HG03095 (cell line): ENCODE data around the gene PPTC7.
"Not testable (repeated sequence)": the region's sequence is repeated elsewhere in the genome, so short reads cannot be mapped to it uniquely, and the experiment has no call there.

Source experiments
- ATAC-seq: cut with Tn5 transposase; IDR thresholded peaks from one replicate; pipeline ENCODE4 v1.9.1; 2021; ENCODE audit warnings: moderate library complexity; ENCODE audit not compliant: unreplicated experiment

PPTC7 gene

GRCh38 chr12:110562386-110562785 lies 20.7 kb downstream of the PPTC7 start:
- peak; percentile 61 for ATAC-seq

GRCh38 chr12:110561471-110562201 lies 21.5 kb downstream of the PPTC7 start:
- peak; percentile 9 for ATAC-seq

- ATAC-seq = no peak
These were observed 22.2 kb downstream of the PPTC7 start for GRCh38 chr12:110560946-110561345.

DNA sequence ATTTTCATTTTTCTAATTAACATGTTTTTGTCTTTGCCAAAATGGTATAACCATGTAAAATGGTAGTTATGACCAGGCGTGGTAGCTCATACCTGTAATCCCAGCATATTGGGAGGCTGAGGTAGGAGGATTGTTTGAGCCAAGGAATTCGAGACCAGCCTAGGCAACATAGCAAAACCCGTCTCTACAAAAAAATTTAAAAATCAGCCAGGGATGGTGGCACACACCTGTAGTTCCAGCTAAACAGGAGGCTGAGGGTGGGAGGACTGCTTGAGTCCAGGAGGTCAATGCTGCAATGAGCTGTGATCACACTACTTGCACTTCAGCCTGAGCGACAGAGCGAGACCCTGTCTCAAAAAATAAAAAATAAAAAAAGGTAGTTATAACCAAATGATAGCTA lies 23.1 kb downstream of the PPTC7 start:
- no peak for ATAC-seq

DNA sequence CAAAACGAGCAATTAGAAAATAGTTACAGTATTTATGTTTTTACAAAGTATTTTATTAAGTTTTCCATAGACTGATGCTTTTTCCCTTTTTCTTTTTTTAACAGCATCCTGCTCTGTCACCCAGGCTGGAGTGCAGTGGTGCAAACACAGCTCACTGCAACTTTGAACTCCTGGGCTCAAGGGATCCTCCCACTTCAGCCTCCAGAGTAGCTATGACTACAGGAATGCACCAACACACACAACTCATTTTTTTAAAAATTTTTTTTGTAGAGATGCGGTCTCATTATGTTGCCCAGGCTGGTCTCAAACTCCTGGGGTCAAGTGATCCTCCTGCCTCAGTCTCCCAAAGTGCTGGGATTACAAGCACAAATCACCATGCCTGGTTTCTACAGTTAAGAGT lies 24.2 kb downstream of the PPTC7 start:
- ATAC-seq = not testable (repeated sequence)

DNA sequence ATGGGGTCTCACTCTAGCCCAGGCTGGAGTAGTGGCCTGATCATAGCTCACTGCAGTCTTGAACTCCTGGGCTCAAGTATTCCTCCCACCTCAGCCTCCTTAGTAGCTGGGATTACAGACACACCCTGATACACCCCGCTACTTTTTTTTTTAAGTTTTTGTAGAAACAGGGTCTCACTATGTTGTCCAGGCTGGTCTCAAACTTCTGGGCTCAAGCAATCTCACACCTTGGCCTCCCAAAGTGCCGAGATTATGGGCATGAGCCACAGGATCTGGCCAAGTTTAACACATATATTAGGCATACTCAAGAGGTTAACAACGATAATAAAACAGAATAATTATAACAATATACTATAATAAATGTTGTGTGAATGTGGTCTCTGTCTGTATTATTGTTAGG lies 25.8 kb downstream of the PPTC7 start:
- ATAC-seq = no peak

DNA sequence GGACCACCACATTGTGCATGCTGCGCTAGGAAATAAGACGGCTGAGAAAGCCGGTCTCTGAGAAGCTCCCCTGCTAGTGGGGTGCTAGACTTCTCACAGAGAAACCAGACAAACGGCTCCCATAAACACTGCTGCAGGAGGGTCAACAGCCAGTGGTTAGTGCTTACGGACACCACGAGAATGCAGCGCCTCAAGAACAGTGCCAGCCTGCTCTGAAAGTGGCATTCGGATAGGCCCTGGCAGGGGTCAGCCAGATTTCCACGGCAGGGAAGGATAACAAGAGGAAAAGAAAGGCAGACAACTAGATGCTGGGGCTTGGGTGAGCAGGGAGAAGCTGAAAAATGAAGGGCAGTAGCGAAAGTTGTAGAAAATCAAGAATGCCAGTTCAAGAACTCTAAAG lies 26.4 kb downstream of the PPTC7 start:
- ATAC-seq = no peak

DNA sequence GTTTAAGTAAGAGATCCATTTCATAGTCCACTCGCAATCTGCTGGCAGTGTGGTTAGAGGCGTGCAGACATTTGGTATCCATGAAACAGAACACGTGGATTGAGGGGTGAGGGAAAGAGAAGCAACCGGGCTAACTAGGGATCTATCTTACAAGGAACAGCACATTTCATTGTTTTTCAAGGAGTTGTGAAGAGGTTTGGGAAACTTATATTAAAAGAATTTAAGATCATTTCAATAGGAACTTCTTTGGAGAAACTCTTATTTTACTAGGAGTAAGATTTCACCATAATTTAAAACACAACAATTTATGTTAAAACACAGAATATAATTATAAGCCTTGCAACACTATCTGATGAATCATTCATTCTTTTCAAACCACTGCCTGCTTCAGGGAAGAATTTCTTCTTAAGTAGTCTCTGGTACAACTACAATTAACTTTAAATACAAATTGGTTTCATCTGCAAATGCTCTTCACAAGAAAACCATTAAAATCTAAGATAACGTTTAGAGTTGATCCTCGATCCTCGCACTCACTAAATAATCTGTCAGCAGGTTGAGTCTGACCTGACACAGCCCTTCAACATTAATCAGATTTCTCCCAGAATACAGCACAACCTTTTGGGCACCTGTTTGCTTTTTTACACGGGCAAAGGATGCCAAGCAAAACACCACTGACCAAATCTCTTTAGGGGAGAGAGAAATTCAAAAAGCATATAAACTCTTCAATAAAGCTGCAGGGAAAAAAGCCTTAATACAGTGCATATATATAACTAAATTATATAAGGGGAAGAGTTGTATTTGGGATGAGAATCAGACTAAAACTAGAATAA lies 27.3 kb downstream of the PPTC7 start:
- ATAC-seq = no peak

GRCh38 chr12:110554184-110554583 lies 28.9 kb downstream of the PPTC7 start:
- ATAC-seq = no peak

DNA sequence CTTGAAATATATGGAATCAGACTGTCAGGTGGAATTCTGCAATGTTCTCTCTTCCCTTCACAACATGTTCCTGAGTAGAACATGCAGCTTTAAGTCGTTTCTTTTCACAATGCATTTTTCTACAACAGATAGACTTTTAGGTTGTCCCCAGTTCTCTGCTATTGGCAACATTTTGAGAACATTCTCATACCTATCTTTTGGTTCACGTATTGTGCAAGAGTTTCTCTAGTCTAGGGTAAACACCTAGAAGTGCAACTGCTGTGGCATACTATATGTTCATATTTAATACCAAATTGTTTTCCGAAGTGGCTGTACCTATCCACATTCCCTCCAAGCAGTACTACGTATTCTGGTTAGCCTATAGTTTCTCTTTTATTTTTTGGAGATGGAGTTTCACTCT lies 32.1 kb downstream of the PPTC7 start:
- no peak for ATAC-seq

DNA sequence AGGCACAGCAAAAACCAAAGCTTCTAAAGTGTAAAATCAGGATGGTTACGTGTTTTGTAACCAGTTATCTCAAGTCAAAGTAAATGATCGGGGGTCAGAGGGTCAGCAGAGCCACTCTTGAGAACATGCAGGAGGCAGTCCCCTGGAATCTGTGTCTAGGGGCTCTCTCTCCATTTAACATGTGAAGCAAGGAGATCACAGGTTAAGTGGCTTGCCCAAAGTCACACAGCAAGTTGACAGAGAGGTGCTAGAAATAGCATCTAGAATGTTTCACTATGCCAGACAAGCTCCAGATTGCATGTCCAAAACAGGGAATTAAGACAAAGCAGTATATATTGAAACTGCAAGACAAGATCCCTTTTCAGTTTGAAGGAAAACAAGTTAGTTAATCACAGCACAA lies 33.4 kb downstream of the PPTC7 start:
- ATAC-seq = no peak

DNA sequence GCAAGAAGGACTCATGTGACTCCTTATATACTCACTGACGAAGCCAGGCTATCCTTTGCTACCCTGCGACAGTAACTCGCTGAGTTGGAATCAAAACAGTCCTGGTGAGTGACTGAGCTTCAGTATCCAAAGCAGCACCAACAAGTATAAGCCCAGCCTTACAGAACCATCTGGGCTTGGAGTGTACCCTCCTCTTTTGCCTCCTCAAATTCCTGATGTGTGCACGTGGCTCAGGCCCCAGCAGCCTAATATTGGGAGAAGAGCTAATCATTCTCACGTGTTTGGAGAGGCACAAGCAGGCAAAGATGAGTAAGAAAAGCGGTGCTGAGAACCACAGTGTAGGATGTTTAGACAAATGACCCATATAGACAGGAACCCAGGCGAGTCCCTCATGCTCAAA lies 34.4 kb downstream of the PPTC7 start:
- no peak for ATAC-seq

- ATAC-seq = no peak
These were observed 36.0 kb downstream of the PPTC7 start for GRCh38 chr12:110547090-110547489.

DNA sequence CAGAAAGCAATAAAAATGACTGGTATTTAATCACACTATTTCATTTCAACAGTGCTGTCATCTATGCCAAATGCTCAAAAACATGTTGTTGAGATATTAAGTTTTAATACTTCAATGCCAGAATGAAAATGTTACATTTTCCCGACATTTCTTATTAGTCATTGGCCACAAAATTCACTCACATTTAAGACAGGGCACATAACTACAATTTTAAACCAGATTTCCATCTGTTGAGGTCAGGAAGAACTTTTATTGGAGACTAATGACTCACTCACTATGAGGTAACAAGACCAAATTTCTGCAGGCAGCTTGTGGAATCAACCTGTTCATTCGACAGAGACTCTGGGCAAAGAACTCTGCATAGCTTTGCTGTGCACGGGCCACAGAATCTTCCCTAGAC lies 36.8 kb downstream of the PPTC7 start:
- no peak for ATAC-seq

DNA sequence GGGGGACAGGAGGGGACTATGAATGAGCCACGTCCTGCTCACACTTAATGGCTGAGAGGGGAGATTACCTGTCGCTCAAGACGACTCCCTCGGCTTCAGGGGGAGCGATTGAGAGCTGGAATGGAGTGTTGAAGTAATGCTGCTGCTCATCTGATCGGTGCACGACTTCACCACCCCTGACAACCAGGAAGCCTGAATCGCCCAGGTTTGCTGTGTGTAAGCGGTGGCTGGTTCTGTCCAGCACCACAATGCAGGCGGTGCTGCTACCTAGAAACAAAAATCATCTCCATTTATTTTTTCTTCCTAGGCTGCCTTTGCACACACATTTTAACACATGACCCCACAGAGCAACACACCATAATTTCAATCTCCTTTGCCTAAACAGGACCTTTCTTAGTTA lies 37.3 kb downstream of the PPTC7 start:
- ATAC-seq = no peak

DNA sequence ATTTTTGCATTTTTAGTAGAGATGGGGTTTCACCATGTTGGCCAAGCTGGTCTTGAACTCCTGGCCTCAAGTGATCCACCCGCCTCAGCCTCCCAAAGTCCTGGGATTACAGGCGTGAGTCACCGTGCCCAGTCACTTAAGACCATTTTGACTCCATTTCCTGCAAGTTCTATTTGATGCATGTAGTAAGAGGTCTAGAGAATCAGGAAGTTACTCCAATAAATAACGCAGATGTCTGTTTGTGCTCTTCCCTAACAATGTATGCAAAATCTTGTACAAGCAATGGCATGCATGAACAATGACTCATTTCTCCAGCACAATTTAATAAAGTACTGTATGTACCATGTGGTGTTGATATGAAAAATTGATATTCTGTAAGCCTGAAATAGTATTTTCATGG lies 37.9 kb downstream of the PPTC7 start:
- ATAC-seq = not testable (repeated sequence)

- no peak for ATAC-seq
These were observed 39.2 kb downstream of the PPTC7 start for GRCh38 chr12:110543965-110544364.

DNA sequence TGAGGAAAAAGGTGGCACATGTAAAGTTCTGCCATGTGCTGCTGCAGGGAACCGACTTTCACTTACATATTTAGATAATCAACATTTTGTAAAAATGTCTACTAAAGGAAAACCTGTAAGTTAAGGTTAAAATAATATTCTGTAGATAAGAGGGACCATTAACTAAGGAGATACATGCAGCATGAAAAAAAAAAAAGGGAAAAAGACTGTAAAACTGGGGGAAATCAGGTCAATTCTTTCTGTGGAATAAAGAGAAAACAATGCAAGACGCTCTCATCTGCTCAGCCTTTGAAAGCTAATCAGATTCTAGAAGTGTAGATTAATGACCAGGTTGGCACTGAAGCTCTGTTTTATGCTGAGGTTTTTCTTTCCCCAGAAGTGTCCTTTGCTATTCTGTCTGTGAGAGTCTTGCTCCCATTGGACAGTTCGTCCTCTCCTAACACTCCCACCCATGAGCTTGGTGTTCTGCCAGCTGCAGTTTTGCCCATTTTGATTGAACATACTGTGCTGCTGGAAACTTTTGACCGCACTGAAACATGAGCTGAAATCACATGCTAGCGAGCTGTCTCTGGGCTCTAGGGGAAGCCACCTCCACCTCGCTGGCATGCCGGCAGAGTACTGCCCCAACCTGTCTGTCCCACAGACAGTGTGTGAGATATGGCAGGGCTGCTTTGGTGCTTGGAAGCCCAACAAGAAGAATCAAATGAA lies 39.7 kb downstream of the PPTC7 start:
- no peak for ATAC-seq

DNA sequence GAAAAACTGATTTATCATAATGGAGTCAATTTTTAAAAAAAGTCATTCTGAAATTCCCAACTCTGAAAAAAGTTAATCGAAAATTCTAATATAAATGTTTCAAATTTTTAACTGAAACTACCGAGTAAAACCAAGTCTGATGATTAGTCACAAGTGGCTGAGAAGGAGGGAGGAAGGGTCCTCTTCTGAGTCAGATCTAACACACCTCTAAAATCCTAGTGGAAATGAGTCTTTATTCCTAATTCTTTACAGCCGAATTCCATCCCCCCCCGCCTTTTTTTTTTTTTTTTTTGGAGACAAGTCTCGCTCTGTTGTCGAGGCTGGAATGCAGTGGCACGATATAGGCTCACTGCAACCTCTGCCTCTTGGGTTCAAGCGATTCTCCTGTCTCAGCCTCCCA lies 43.1 kb downstream of the PPTC7 start:
- ATAC-seq = no peak

DNA sequence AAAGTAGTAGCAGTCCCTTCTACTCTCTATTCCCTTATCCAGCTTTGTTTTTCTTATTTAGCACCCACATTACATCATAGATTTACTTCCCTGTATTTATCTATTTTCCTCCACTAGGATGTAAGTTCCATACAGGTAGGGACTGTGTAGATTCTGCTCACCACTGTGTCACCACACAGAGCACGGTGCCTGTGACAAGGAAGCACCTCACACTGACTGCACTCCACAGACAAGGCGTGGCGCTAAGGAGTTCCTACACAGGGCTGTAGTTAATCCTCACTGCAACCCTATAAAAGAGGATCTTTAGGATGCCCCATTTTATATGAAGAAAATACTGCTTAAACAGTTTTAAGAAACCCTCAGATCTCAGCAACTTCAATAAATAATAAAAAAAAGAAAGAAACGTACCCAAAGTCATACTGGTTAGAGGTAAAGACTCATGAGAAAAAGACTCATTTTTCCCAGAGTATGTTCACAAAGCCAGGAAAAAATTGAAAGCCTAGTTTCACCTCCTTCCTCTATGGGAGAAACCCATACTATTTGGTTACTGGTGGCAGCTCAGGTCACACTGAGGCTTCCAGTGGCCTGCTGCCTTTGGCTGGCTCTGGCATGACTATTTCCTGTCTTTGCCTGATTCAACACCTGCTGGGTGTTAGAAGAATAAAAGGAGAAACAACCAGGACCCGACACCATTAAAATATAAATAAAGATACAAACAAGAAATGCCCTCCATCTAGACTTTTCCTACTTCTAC lies 44.1 kb downstream of the PPTC7 start:
- no peak for ATAC-seq
